ENCODE data around the gene F5.

The F5 gene

GRCh38 chr1:169479363-169480066, 106.8 kb downstream of the F5 start:
- Mint-ChIP-seq H3K4me3 (no peak overlapping the region), H3K9me3 (no peaks in the 10 kb centered on the region), H3K27ac (no peak overlapping the region), H3K4me1 (peaks cover 22% of the 10 kb centered on the region), H3K36me3 (ENCODE audit: low read depth) (peaks cover 19% of the 10 kb centered on the region), H3K27me3 (ENCODE audit: low read depth, poor library complexity) (no peaks in the 10 kb centered on the region)
- TF ChIP-seq, protein P1, sequence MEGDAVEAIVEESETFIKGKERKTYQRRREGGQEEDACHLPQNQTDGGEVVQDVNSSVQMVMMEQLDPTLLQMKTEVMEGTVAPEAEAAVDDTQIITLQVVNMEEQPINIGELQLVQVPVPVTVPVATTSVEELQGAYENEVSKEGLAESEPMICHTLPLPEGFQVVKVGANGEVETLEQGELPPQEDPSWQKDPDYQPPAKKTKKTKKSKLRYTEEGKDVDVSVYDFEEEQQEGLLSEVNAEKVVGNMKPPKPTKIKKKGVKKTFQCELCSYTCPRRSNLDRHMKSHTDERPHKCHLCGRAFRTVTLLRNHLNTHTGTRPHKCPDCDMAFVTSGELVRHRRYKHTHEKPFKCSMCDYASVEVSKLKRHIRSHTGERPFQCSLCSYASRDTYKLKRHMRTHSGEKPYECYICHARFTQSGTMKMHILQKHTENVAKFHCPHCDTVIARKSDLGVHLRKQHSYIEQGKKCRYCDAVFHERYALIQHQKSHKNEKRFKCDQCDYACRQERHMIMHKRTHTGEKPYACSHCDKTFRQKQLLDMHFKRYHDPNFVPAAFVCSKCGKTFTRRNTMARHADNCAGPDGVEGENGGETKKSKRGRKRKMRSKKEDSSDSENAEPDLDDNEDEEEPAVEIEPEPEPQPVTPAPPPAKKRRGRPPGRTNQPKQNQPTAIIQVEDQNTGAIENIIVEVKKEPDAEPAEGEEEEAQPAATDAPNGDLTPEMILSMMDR (IDR thresholded peaks at IDR 0.05): no peak
- DNase-seq: no peak

- no peak for DNase-seq
- H3K4me1 Mint-ChIP-seq: peaks cover 9% of the 10 kb centered on the region
- H3K27me3 Mint-ChIP-seq (ENCODE audit: low read depth, poor library complexity): no peaks in the 10 kb centered on the region
- no peak overlapping the region for H3K27ac Mint-ChIP-seq
- no peak overlapping the region for H3K4me3 Mint-ChIP-seq
- H3K36me3 Mint-ChIP-seq (ENCODE audit: low read depth): peaks cover 19% of the 10 kb centered on the region
- H3K9me3 Mint-ChIP-seq: no peaks in the 10 kb centered on the region
- TF ChIP-seq, protein P1 (IDR thresholded peaks at IDR 0.05): no peak
Observed at GRCh38 chr1:169478094-169478672, 108.1 kb downstream of the F5 start.

DNA sequence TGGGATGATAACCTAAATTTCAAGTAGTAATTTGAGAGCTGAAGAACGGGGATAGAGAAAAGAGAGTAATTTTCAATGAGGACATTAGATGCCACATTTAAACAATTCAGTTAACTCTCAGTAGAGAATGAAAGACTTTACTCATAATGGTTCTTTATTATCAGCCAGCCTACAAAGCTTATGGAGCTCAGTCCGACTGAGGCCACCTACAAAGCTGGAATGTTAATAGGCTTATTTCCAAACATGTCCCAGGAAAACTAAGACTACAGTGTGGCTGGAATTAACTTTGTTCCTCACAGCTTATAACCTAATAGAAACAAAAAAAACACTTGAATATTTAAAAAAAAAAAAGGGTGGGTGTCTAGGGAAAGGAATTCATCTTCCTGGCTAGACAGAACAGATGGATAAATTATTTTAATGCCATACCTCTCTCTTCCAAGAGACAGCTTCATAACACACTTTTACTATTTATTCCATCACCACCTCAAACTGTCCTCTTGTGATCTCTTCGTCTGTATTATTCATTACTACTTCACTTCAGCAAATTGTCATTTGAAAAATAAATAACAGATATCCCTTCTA, 110.4 kb downstream of the F5 start:
- Mint-ChIP-seq H3K36me3 (ENCODE audit: low read depth) (peaks cover 19% of the 10 kb centered on the region), H3K27ac (no peak overlapping the region), H3K9me3 (no peaks in the 10 kb centered on the region), H3K4me3 (no peak overlapping the region), H3K27me3 (ENCODE audit: low read depth, poor library complexity) (no peaks in the 10 kb centered on the region), H3K4me1 (no peaks in the 10 kb centered on the region)
- TF ChIP-seq, protein P1 (IDR thresholded peaks at IDR 0.05): no peak
- no peak for DNase-seq

DNA sequence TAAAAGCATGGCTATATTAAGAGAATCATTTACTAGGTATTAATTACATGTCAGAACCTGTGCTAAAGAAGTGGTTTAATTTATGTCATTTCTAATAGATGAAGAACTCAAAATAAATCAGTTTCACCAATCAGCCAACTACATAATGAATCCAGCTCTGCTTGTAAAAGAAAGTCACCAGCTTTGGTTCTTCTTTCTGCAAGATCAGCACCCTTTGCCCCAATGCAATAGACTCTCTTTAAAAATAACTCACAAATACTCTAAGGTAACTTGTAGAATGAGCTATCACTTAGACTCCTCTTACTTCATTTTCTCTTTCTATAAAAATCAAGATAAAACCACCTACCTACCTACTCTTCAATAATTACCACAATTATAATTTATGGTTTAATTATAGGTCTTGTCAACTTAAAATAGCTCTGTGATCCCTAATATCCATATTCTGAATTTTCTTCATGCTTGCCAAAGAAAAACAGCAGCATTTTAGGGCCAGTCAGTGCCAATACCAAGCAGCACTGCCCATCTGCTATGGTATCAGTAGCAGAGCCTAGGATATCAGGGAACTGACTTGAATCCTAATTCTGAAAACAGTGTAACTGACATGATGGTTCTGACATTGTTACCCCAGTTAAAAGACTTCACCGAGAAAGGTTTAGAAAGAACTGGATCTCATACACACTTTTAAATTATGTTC, 111.8 kb downstream of the F5 start:
- H3K4me1 Mint-ChIP-seq: no peaks in the 10 kb centered on the region
- TF ChIP-seq, protein P1 (IDR thresholded peaks at IDR 0.05): no peak
- peaks cover 19% of the 10 kb centered on the region for H3K36me3 Mint-ChIP-seq (ENCODE audit: low read depth)
- H3K27me3 Mint-ChIP-seq (ENCODE audit: low read depth, poor library complexity): no peaks in the 10 kb centered on the region
- H3K4me3 Mint-ChIP-seq: no peak overlapping the region
- no peaks in the 10 kb centered on the region for H3K9me3 Mint-ChIP-seq
- DNase-seq: no peak
- no peak overlapping the region for H3K27ac Mint-ChIP-seq

DNA sequence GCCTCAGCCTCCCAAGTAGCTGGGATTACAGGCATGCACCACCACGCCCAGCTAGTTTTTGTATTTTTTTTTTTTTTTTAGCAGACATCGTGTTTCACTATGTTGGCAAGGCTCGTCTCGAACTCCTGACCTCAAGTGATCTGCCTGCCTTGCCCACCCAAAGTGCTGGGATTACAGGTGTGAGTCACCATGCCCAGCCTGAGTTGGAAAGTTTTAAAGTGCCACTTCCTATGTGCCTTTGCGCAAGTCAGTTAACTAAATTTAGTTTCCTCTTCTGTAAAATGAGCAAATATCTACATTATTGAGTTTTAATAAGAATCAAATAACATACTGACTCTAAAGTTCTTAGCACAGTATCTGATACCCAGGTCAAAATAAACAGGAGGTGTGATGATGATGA, 112.9 kb downstream of the F5 start:
- H3K4me3 Mint-ChIP-seq: no peak overlapping the region
- no peaks in the 10 kb centered on the region for H3K27me3 Mint-ChIP-seq (ENCODE audit: low read depth, poor library complexity)
- H3K4me1 Mint-ChIP-seq: no peaks in the 10 kb centered on the region
- TF ChIP-seq, protein P1 (IDR thresholded peaks at IDR 0.05): no peak
- DNase-seq: no peak
- H3K36me3 Mint-ChIP-seq (ENCODE audit: low read depth): peaks cover 24% of the 10 kb centered on the region
- no peaks in the 10 kb centered on the region for H3K9me3 Mint-ChIP-seq
- no peak overlapping the region for H3K27ac Mint-ChIP-seq

Data from nephron progenitor cell (in vitro differentiated cells).